Measurements from ENCODE around the gene FARP2.

DNA sequence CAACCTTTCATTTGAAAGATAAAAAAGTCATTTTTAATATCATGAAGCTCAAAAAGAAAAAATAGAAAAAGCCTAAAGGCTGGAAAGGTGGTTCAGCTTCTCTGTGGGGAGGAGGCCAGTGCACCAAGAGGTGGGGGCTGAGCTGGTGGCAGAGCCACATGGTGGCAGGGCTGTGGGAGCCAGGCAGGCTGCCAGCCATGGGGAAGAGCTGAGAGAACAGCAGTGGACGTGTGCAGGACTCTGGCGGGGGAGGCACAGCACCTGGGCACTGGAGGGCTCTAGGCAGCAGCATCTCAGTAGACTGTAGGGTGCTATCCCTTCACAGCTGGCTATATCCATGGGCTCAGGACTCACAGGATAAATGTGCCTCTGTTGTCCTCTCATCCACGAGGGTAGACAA lies 104.5 kb downstream of the FARP2 start:
- no peak for TF ChIP-seq CTCF (IDR thresholded peaks at IDR 0.05)
- TF ChIP-seq POLR2A (IDR thresholded peaks at IDR 0.05; ENCODE audit: low read depth) = no peak

Measured in esophagus muscularis mucosa (tissue), 3 donors.